ENCODE measurements around the gene GMEB1. TPM values are rescaled to one million over a fixed set of nuclear protein-coding genes. Genes with fewer than 3 reads are reported as not detected.

GMEB1 gene
- total RNA-seq, 1 experiment from 2014 or later, result 9.2 TPM

DNA sequence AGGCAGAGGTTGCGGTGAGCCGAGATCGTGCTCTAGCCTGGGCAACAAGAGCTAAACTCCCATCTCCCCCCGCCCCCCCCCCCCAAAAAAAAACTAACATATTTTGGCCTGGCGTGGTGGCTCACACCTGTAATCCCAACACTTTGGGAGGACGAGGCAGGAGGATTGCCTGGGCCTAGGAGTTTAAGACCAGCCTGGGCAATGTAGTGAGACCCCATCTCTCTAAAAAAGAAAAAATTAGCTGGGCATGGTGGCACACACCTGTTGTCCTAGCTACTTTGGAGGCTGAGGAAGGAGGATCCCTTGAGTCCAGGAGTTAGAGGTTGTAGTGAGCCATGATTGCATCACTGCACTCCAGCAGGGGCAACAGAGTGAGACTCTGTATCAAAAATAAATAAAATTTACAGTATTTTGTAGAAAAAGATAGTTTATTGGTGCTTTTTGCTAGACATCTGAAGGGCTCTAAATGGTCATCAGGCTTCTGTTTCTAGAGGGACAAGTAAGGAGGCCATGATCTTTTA is 77.1 kb downstream of the GMEB1 start:
- no peak for DNase-seq (ENCODE audit: low read depth)

DNA sequence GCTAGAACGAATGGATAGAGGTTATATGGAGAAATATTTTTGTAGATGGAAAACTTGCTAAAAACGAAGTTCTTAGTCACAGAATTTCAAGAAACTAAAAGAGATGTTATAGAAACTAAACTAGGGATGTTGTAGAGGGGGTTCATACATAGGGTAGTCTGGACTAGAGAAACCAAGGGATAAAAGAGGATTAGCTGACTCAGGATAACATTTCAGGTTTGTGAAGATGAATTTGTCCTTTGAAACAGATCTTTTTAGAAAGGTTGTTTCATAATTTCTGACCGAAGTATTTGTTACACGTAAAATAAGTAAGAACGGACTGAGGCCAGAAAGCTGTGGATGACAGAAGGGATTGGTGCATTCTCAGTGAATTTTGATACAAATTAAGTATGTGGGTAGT is 81.7 kb downstream of the GMEB1 start:
- DNase-seq (ENCODE audit: low read depth), result no peak

DNA sequence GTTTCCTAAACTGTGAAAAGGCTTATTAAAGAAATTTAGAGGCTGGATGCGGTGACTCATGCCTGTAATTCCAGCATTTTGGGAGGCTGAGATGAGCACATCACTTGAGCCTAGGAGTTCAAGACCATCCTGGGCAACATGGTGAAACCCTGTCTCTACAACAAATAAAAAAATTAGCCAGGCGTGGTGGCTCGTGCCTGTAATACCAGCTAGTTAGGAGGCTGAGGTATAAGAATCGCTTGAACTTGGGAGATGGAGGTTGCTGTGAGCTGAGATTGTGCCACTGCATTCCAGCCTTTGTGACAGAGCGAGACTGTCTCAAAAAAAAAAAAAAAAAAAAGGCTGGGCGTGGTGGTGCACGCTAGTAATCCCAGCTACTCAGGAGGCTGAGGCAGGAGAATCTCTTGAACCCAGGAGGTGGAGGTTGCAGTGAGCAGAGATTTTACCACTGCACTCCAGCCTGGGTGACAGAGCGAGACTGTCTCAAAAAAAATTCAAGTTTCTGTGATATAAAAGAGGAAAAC is 82.2 kb downstream of the GMEB1 start:
- DNase-seq (ENCODE audit: low read depth), result peak; percentile 12

DNA sequence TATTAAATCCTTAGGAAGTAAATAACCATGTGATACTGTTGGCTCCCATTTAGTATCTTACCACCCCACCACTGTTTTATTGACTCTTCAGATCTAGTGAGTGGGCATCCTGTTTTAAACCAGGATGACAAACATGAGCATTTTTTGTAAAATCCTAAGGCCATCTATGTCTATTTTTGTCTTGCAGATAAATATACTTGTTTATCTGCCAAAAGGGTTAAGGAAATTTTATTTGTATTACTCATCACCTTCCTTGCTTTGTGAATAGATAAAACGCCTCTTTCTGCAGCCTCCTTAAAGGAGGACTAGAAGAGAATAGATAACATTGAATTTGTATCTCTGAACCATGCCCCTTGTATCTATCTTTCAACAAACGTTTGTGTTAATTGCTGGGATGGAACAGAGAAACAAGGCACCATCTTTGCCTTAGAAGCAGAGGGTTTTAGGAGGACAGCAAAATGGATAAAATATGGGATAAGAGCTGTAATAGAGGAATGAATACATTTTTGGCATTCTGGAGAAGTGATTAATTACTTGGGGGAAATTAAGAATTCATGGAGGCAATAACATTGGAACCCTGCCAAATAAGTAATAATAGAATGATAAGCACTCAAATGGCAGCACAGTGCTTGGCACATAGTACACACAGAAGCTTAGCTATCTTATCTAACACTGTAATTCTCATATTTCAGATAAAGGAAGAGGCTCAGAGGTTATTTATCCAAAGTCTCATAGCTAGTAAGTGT is 82.9 kb downstream of the GMEB1 start:
- DNase-seq (ENCODE audit: low read depth), result peak; percentile 43

DNA sequence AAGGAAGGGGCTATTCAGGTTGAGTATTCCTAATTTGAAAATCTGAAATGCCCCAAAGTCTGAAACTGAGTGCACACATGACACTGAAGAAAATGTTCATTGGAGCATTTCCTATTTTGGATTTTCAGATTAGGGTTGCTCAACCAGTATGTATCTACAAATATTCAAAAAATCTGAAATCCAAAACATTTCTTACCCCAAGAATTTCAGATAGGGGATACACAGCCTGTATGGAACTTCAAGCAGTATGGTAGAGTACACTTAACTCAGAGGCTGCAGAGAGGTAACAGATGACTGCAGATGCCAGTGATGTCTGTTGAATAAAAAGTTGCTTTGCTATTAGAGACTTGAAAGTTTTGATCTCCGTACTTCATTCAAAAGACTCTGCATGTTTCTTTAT is 87.1 kb downstream of the GMEB1 start:
- no peak for DNase-seq (ENCODE audit: low read depth)

DNA sequence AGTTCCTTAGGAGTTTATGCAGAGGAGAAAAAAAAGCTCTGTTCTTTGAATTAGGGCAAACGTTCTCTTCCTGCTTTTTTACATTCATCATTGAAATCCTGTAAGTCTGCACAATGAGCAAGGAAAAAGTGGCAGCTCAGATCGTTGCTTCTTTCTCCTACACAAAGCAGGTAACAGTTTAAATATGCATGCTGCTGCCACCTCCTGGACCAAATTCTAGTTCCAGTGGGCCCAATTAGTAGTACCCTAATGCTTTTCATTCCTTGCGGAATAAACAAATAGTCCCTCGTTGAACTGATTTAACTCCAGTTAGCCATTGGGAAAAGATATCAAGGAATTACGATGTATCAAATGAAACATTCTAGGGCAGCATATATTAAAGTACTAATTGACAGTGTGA is 88.3 kb downstream of the GMEB1 start:
- no peak for DNase-seq (ENCODE audit: low read depth)

DNA sequence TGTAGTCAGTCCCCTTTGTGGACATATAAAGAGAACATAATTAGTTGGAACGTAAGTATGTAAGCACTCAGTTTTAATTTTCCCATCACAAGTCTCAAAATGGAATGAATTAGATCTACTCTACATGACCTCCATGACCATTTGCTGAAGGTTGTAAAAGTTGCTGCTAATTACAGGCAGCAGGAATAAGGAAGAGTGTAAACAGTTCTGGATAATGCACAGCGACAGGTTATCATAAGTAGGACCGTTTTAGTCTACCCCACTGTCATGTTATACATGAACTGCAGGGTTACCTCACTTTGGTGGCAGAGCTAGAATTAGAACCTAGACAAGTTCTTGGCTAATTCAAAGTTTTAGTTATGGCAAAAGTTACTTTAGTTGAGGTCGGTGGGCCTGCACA is 89.8 kb downstream of the GMEB1 start:
- no peak for DNase-seq (ENCODE audit: low read depth)

DNA sequence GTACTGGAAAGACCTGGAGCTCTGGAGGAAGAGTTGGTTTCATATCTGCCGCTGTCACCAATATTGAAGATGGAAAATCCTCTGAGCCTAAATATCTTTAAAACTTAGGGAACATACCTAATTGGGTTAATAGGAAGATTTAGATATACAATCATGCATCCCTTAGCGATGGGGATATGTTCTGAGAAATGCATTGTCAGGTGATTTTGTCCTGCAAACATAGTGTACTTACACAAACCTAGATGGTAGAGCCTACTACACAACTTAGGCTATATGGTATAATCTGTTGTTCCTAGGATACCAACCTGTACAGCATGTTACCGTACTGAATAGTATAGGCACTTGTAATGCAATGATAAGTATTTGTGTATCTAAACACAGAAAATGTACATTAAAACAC is 90.7 kb downstream of the GMEB1 start:
- no peak for DNase-seq (ENCODE audit: low read depth)

DNA sequence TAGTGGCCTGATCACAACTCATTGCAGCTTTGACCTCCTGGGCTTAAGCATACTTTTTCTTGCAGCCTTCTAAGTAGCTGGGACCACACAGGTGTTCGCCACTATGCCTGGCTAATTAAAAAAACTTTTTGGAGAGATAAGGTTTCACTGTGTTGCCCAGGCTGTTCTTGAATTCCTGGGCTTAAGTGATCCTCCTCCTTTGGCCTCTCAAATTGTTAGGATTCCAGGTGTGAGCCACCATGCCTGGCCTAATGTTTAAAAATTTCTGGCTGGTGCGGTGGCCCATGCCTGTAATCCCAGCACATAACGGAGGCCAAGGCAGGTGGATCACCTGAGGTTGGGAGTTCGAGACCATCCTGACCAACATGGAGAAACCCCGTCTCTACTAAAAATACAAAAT is 92.6 kb downstream of the GMEB1 start:
- no peak for DNase-seq (ENCODE audit: low read depth)

DNA sequence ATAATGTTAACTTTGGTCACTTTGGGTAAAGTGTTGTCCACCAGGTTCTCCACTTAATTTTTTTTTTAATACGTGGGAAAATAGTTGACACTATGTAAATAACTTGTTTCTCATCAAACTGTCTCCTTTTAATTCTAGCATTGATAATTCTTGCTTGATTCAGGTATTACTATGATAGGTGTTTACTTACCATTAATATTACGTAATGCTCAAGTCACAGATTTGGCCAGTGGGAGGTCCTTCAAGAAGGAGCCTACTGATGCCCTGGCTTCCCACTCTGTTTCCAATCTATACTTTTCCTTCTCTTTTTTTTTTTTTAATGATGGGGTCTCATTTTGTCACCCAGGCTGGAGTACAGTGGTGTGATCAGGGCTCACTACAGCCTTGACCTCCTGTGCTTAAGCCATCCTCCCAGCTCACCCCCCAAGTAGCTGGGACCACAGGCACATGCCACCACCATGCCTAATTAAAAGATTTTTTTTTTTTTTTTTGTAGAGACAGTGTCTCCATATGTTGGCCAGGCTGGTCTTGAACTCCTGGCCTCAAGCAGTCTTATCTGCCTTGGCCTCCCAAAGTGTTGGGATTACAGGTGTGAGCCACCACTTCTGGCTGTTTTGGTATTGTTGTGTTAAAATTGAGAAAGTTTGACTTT is 98.1 kb downstream of the GMEB1 start:
- DNase-seq (ENCODE audit: low read depth), result no peak

Small RNA genes lying within 50 kb of the gene (small RNA-seq; reads per million reads assigned to genes)
- gene RF00422 (not detected), gene RNU11 (not detected)

Other genes starting within 250 kb of the GMEB1 start
- 138 and 163 TPM in 2 replicates for gene RCC1, start 162.7 kb upstream of the GMEB1 start, total RNA-seq (2014; rRNA removed; shearing (Covaris generic))
- 18.9 and 26.4 TPM in 2 replicates for gene TRNAU1AP, start 115.7 kb upstream of the GMEB1 start, total RNA-seq (2014; rRNA removed; shearing (Covaris generic))
- gene RAB42, start 76.5 kb upstream of the GMEB1 start, total RNA-seq (2014; rRNA removed; shearing (Covaris generic)), result not detected in 2 replicates
- gene TAF12, start 25.7 kb upstream of the GMEB1 start, total RNA-seq (2014; rRNA removed; shearing (Covaris generic)), result 40.7 and 44.0 TPM in 2 replicates
- gene RNU11, start 20.2 kb upstream of the GMEB1 start, total RNA-seq (2014; rRNA removed; shearing (Covaris generic)), result not detected in 2 replicates
- 62.7 and 101 TPM in 2 replicates for gene YTHDF2, start 68.2 kb downstream of the GMEB1 start, total RNA-seq (2014; rRNA removed; shearing (Covaris generic))
- gene OPRD1, start 143.4 kb downstream of the GMEB1 start, total RNA-seq (2014; rRNA removed; shearing (Covaris generic)), result 0.03 and 0.05 TPM in 2 replicates
- 12.9 and 14.5 TPM in 2 replicates for gene EPB41, start 245.8 kb downstream of the GMEB1 start, total RNA-seq (2014; rRNA removed; shearing (Covaris generic))

Data from HT1080 (cell line).